Measurements from ENCODE around the gene DENND1C. TPM values are rescaled to one million over a fixed set of nuclear protein-coding genes. Genes with fewer than 3 reads are reported as not detected.

The DENND1C gene
- total RNA-seq, 4 donors from 2014 or later: 1.0 to 7.6 (median 4.6) TPM

DNA sequence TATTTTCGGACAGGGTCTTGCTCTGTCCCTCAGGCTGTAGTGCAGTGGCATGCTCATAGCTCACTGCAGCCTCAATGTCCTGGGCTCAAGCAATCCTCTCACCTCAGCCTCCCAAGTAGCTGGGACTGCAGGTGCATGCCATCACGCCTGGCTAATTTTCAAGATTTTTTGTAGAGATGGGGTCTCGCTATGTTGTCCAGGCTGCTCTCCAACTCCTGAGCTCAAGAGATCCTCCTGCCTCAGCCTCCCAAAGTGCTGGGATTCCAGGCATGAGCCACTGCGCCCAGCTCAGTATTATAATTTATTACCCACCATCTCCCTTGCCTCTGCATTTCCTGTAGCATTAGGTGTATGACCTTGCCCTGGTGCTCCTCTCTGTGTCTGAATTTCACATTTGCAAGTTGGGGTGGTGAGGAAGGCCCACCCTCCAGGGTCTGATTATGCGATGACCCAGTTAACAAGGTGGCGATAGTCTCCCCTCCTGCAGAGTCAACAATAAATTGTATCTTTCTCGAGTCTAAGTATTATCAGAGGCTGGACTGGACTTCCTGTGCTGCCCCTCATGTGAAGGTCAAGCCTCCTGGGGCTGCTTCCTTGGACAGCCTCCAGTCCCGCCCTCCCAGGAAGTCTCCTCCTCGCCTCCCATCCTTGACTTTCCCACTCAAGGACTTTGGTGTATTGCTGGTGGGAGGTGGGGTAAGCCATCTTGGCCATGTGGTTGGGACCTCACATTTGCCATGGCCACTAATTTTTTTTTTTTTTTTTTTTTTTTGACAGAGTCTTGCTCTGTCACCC is 22.0 kb upstream of the DENND1C start:
- no peak for TF ChIP-seq CTCF (IDR thresholded peaks at IDR 0.05)
- ATAC-seq (ENCODE audit: low FRiP score) (no peak), DNase-seq (ENCODE audit: low spot score) (no peak)

DNA sequence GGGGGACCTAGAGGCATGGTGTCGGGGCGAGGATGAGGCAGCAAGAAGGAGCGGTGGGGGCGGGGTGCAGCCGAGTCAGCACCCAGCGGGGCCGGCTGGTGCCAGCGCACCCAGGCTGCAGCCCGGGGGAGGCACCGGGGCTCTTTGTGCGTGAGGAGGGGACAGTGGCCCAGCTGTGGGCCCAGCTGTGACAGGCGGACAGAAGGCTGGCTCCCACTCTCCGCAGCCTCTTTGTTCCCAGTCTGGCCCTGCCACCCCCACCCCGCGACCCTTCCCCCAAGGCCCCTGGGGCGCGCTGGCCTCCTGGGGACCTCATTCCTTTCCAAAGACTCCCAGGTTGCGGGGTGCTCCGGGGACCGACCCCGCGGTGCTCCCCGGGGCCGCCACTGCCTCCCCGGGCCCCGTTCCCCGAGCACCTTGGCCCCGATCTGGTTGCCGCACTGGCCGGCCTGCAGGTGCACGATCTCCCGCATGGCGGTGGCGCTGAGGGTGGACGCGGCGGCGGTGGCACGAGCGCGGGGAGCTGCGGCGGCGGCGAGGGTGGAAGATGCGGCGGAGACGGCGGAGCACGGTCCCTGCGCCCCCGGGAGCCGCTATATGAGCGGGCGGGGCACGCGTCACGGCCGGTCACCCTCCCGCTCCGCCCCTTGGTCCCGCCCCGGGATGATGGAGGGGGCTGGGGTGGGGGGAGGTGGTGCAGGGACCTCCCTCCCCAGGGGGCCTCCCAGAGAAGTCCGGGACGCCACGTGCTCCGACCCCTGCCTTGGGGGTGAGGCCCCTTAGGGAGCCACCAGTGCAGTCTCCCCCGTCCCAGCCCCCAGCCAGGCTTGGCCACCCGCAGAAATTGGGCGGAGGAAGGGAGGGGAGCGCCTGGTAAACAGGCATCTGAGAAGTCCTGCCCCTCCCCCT is 20.4 kb upstream of the DENND1C start, which contains the start of gene TUBB4A:
Gene TUBB4A, minus strand, starts transcription at position 570 of the 909 bp plus-strand sequence. Its CDS starts 97 bp downstream, at position 473.
- no peak for TF ChIP-seq CTCF (IDR thresholded peaks at IDR 0.05)
- no peak for ATAC-seq (ENCODE audit: low FRiP score)
- no peak for DNase-seq (ENCODE audit: low spot score)

DNA sequence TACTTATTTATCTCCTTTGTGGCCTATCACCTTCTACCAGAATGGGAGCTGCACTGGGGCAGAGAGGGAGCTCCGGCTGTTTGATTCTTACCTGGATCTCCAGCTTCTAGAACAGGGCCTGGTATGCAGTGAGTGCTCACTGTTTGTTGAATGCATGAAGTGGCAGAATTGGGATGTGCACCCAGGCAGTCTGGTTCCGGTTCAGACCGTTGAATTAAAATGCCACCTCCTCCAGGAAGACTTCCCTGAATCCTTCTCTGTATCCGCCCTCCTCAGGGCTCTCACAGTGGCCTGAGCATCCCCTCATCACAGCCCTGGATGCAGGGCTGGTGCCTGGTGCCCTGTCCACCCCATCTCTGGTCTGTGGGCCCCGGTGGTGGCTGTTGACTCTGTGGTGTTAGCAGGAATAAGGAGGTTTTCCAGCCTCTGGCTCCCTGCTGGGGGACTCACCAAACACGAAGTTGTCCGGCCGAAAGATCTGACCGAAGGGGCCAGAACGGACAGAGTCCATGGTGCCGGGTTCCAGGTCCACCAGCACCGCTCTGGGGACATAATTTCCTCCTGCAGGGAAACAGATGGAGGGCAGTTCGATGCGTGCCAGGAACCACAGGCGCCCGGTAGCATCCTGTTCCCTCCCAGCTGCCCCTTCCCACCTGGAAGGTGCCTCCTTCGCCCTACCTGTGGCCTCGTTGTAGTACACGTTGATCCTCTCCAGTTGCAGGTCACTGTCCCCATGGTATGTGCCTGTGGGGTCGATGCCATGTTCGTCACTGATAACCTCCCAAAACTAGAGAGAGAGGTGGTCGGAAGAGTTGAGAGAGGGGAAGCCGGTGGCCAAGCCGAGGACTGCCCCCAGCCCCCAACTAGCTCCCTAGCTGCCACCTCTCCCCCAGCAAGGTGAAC is 19.5 kb upstream of the DENND1C start:
- no peak for TF ChIP-seq CTCF (IDR thresholded peaks at IDR 0.05)
- ATAC-seq (ENCODE audit: low FRiP score): no peak
- no peak for DNase-seq (ENCODE audit: low spot score)

GRCh38 chr19:6499052-6499790 is 17.6 kb upstream of the DENND1C start:
- ATAC-seq (ENCODE audit: low FRiP score) (no peak), DNase-seq (ENCODE audit: low spot score) (no peak)
- no peak for TF ChIP-seq CTCF (IDR thresholded peaks at IDR 0.05)

- DNase-seq (ENCODE audit: low spot score) (no peak), ATAC-seq (ENCODE audit: low FRiP score) (no peak)
- TF ChIP-seq CTCF (IDR thresholded peaks at IDR 0.05): no peak
These were observed 16.9 kb upstream of the DENND1C start for GRCh38 chr19:6498294-6499036.
